ENCODE measurements around the gene USP30. TPM values are rescaled to one million over a fixed set of nuclear protein-coding genes. Genes with fewer than 3 reads are reported as not detected.

USP30 gene
- total RNA-seq, 1 experiment from 2014 or later = 12.5 TPM

- peak; percentile 82 to 89 for DNase-seq
- H3K9me3 ChIP-seq (ENCODE audit: insufficient read depth, low read depth) = no peaks in the 10 kb centered on the region
- ChIA-PET CTCF (no interaction called here), POLR2A (ENCODE audit: unreplicated experiment) (no interaction called here)
- no peaks in the 10 kb centered on the region for H3K27me3 ChIP-seq (ENCODE audit: insufficient read depth, low read depth)
- BruUV-seq (replicated peaks) = TSS peak; percentile 67
- peak within 1 kb of the TSS; percentile 26; the same call in 1 of the 2 replicates for H3K27ac ChIP-seq
- no peaks in the 10 kb centered on the region for H3F3A ChIP-seq (ENCODE audit: insufficient read depth, low read depth)
- no peaks in the 10 kb centered on the region for H4K20me1 ChIP-seq (ENCODE audit: insufficient read depth)
- H3K4me3 ChIP-seq = peak within 1 kb of the TSS; percentile 72
- TF ChIP-seq EZH2 (IDR thresholded peaks at IDR 0.05; ENCODE audit: low read depth) = no peak
- TF ChIP-seq CTCF (conservative IDR thresholded peaks at IDR 0.05) = peak; percentile 90
- H3K9me2 ChIP-seq (ENCODE audit: insufficient read depth) = no peaks in the 10 kb centered on the region
- H3K4me2 ChIP-seq = peak within 1 kb of the TSS; percentile 100
- H3K4me1 ChIP-seq (replicated peaks; ENCODE audit: insufficient read depth) = peaks cover 18% of the 10 kb centered on the region; the same call in 1 of the 2 replicates
- H2AFZ ChIP-seq = peak within 1 kb of the TSS; percentile 96
- peaks cover 17% of the 10 kb centered on the region for H3K79me2 ChIP-seq (ENCODE audit: low read depth)
- intact Hi-C loops (cut with micrococcal nuclease; ENCODE audit: unreplicated experiment) = loop anchor here (1.0 to 10.0 kb wide), 7 partner anchors 141 to 1178 kb away; partner anchors contain the start of gene FICD
- peaks cover 3% of the 10 kb centered on the region; the same call in 1 of the 2 replicates for H3K36me3 ChIP-seq (ENCODE audit: low read depth)
Measured at GRCh38 chr12:109093022-109093918, 40.9 kb downstream of the USP30 start, which contains the start of gene ALKBH2. Gene ALKBH2 (minus strand): TSS chr12:109093472. CDS start chr12:109092786, 686 bp downstream.

DNA sequence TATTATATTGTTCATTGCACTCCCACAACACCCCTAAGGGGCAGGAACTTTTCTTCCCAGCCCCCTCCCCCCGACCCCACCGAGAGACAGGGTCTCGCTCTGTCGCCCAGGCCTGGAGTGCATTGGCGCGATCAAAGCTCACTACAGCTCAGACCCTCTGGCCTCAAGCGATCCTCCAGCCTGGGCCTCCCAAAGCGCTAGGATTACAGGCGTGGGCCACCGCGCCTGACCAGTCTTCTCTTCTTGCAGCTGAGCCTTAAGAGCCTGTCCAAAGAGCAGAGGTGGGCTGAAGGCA, 44.7 kb downstream of the USP30 start:
- DNase-seq = no peak
- Histone ChIP-seq H3K4me3 (peak overlapping the region; percentile 65), H3F3A (ENCODE audit: insufficient read depth, low read depth) (no peaks in the 10 kb centered on the region), H3K9me2 (ENCODE audit: insufficient read depth) (no peaks in the 10 kb centered on the region), H3K36me3 (ENCODE audit: low read depth) (peaks cover 6% of the 10 kb centered on the region; the same call in 1 of the 2 replicates), H3K9me3 (ENCODE audit: insufficient read depth, low read depth) (no peaks in the 10 kb centered on the region), H3K27me3 (ENCODE audit: insufficient read depth, low read depth) (no peaks in the 10 kb centered on the region), H3K4me2 (peak overlapping the region; percentile 79), H3K27ac (no peak overlapping the region), H4K20me1 (ENCODE audit: insufficient read depth) (no peaks in the 10 kb centered on the region), H3K79me2 (ENCODE audit: low read depth) (peaks cover 16% of the 10 kb centered on the region), H3K4me1 (replicated peaks; ENCODE audit: insufficient read depth) (peaks cover 22% of the 10 kb centered on the region), H2AFZ (peak overlapping the region; percentile 91)
- intact Hi-C loops (cut with micrococcal nuclease; ENCODE audit: unreplicated experiment) = loop anchor here (5.0 to 10.0 kb wide), 2 partner anchors 290 to 1182 kb away; no protein-coding TSS in a partner anchor
- CTCF ChIA-PET = interaction anchor here (0.6 kb wide), 1 partner anchor 14 kb away, joined by 5 read pairs; no protein-coding TSS in a partner anchor
- no TSS peak for BruUV-seq (replicated peaks)
- TF ChIP-seq CTCF (conservative IDR thresholded peaks at IDR 0.05) (no peak), EZH2 (IDR thresholded peaks at IDR 0.05; ENCODE audit: low read depth) (no peak)
- POLR2A ChIA-PET (ENCODE audit: unreplicated experiment) = no interaction called here

GRCh38 chr12:109097435-109098182, 45.2 kb downstream of the USP30 start, which contains the start of gene UNG:
Gene UNG (plus strand): TSS chr12:109097597. CDS start chr12:109097680, 83 bp downstream.
- intact Hi-C loops (cut with micrococcal nuclease; ENCODE audit: unreplicated experiment) = loop anchor here (5.0 to 10.0 kb wide), 2 partner anchors 290 to 1183 kb away; no protein-coding TSS in a partner anchor
- CTCF ChIA-PET = interaction anchor here (0.6 kb wide), 1 partner anchor 14 kb away, joined by 5 read pairs; no protein-coding TSS in a partner anchor
- no peak for TF ChIP-seq CTCF (conservative IDR thresholded peaks at IDR 0.05)
- TF ChIP-seq EZH2 (IDR thresholded peaks at IDR 0.05; ENCODE audit: low read depth) = no peak
- no peak within 1 kb of the TSS for H3K27ac ChIP-seq
- H3K4me2 ChIP-seq = peak within 1 kb of the TSS; percentile 79
- DNase-seq = peak; percentile 86 to 95
- H3K9me3 ChIP-seq (ENCODE audit: insufficient read depth, low read depth) = no peaks in the 10 kb centered on the region
- peak within 1 kb of the TSS; percentile 91 for H2AFZ ChIP-seq
- no peaks in the 10 kb centered on the region for H3K9me2 ChIP-seq (ENCODE audit: insufficient read depth)
- H4K20me1 ChIP-seq (ENCODE audit: insufficient read depth) = no peaks in the 10 kb centered on the region
- H3K79me2 ChIP-seq (ENCODE audit: low read depth) = peaks cover 11% of the 10 kb centered on the region
- H3K4me1 ChIP-seq (replicated peaks; ENCODE audit: insufficient read depth) = peaks cover 17% of the 10 kb centered on the region
- peak within 1 kb of the TSS; percentile 65 for H3K4me3 ChIP-seq
- POLR2A ChIA-PET (ENCODE audit: unreplicated experiment) = no interaction called here
- H3K27me3 ChIP-seq (ENCODE audit: insufficient read depth, low read depth) = no peaks in the 10 kb centered on the region
- H3K36me3 ChIP-seq (ENCODE audit: low read depth) = peaks cover 6% of the 10 kb centered on the region; the same call in 1 of the 2 replicates
- H3F3A ChIP-seq (ENCODE audit: insufficient read depth, low read depth) = no peaks in the 10 kb centered on the region
- BruUV-seq (replicated peaks) = no TSS peak
